Astrocyte (in vitro differentiated cells and primary cell): Measurements from ENCODE around the gene ACOT11.
"Not testable (repeated sequence)": the region's sequence is repeated elsewhere in the genome, so short reads cannot be mapped to it uniquely, and the experiment has no call there.

ENCODE experiments used
- EZH2 ChIP-seq: IDR thresholded peaks from 2 replicates; pipeline ENCODE4 v1.6.1; 2012; ENCODE audit warnings: mild to moderate bottlenecking, low read length, inconsistent platforms; ENCODE audit not compliant: insufficient read depth
- TF ChIP-seq, protein P1 (sequence below): IDR thresholded peaks from 2 replicates; pipeline ENCODE4 v1.5.1; 2011; ENCODE audit warnings: low read depth, mild to moderate bottlenecking, inconsistent platforms, low read length, moderate library complexity; ENCODE audit not compliant: insufficient read depth

GRCh38 chr1:54636461-54637446 lies 88.7 kb downstream of the ACOT11 start:
- TF ChIP-seq, protein P1, sequence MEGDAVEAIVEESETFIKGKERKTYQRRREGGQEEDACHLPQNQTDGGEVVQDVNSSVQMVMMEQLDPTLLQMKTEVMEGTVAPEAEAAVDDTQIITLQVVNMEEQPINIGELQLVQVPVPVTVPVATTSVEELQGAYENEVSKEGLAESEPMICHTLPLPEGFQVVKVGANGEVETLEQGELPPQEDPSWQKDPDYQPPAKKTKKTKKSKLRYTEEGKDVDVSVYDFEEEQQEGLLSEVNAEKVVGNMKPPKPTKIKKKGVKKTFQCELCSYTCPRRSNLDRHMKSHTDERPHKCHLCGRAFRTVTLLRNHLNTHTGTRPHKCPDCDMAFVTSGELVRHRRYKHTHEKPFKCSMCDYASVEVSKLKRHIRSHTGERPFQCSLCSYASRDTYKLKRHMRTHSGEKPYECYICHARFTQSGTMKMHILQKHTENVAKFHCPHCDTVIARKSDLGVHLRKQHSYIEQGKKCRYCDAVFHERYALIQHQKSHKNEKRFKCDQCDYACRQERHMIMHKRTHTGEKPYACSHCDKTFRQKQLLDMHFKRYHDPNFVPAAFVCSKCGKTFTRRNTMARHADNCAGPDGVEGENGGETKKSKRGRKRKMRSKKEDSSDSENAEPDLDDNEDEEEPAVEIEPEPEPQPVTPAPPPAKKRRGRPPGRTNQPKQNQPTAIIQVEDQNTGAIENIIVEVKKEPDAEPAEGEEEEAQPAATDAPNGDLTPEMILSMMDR = not testable (repeated sequence)
- not testable (repeated sequence) for TF ChIP-seq EZH2
